IPS DF 4.7 (cell line): ENCODE measurements around the gene DLAT.
"Not testable (repeated sequence)": the region's sequence is repeated elsewhere in the genome, so short reads cannot be mapped to it uniquely, and the experiment has no call there.

Source experiments
- DNase-seq: peaks from one replicate; pipeline ENCODE4 v3.0.0-alpha.2; 2013; ENCODE audit warnings: low spot score; ENCODE audit errors: extremely low read depth

Gene DLAT

GRCh38 chr11:112024773-112025678 is at the start of gene DLAT:
DLAT (plus strand) TSS chr11:112025408; CDS start chr11:112025473, 65 bp downstream.
- peak; percentile 85 for DNase-seq

- no peak for DNase-seq
These were observed 49.0 kb upstream of the DLAT start for GRCh38 chr11:111976119-111976766.

GRCh38 chr11:111976767-111977145 is 48.5 kb upstream of the DLAT start:
- no peak for DNase-seq

- no peak for DNase-seq
These were observed 47.8 kb upstream of the DLAT start for GRCh38 chr11:111977146-111978027.

GRCh38 chr11:111978028-111978771 is 47.0 kb upstream of the DLAT start:
- no peak for DNase-seq

- no peak for DNase-seq
These were observed 45.1 kb upstream of the DLAT start for GRCh38 chr11:111980062-111980461.

- DNase-seq, result no peak
These were observed 43.9 kb upstream of the DLAT start for GRCh38 chr11:111981270-111981669.

- DNase-seq, result no peak
These were observed 43.2 kb upstream of the DLAT start for GRCh38 chr11:111982019-111982464.

GRCh38 chr11:111982541-111983186 is 42.5 kb upstream of the DLAT start:
- DNase-seq, result no peak

- no peak for DNase-seq
These were observed 41.8 kb upstream of the DLAT start for GRCh38 chr11:111983187-111983986.

- no peak for DNase-seq
These were observed 38.6 kb upstream of the DLAT start for GRCh38 chr11:111986589-111986988.

- DNase-seq, result no peak
These were observed 34.8 kb upstream of the DLAT start for GRCh38 chr11:111990381-111990780.

- DNase-seq, result no peak
These were observed 32.9 kb upstream of the DLAT start for GRCh38 chr11:111992206-111992855.

GRCh38 chr11:111996129-111996528 is 29.1 kb upstream of the DLAT start:
- DNase-seq, result no peak

- not testable (repeated sequence) for DNase-seq
These were observed 28.5 kb upstream of the DLAT start for GRCh38 chr11:111996669-111997068.

- no peak for DNase-seq
These were observed 26.1 kb upstream of the DLAT start for GRCh38 chr11:111999111-111999510.

GRCh38 chr11:112000703-112001102 is 24.5 kb upstream of the DLAT start:
- DNase-seq, result no peak

GRCh38 chr11:112002491-112003216 is 22.6 kb upstream of the DLAT start:
- DNase-seq, result no peak
